Mesendoderm (in vitro differentiated cells): Measurements from ENCODE around the gene GPX2.
A peak's percentile ranks its signal among the peaks of the same experiment; 100 is the strongest.

Experiments
- DNase-seq: peaks from one replicate; pipeline ENCODE4 v3.0.0; 2013
- H2AK5ac ChIP-seq: 2 replicates; pipeline ENCODE4 v1.6.1; 2013; ENCODE audit warnings: low read length, inconsistent platforms
- H2BK120ac ChIP-seq: 2 replicates; pipeline ENCODE4 v1.6.1; 2013; ENCODE audit warnings: low read depth, mild to moderate bottlenecking, low read length, moderate library complexity, mixed read lengths
- H2BK15ac ChIP-seq: replicated peaks from 2 replicates; pipeline ENCODE4 v1.6.1; 2013; ENCODE audit warnings: low read depth, mild to moderate bottlenecking, moderate library complexity
- H2BK5ac ChIP-seq: 2 replicates; pipeline ENCODE4 v1.6.1; 2013; ENCODE audit warnings: low read length, inconsistent platforms
- H3K18ac ChIP-seq: 2 replicates; pipeline ENCODE4 v1.6.1; 2013; ENCODE audit warnings: mild to moderate bottlenecking, low read length, mixed read lengths
- H3K23ac ChIP-seq: one replicate; pipeline ENCODE4 v1.6.1; 2013; ENCODE audit warnings: low read length
- H3K27ac ChIP-seq: 2 replicates; pipeline ENCODE4 v1.5.1; 2013; ENCODE audit warnings: low read depth, mild to moderate bottlenecking, inconsistent platforms, low read length, moderate library complexity
- H3K27me3 ChIP-seq: 2 replicates; pipeline ENCODE4 v1.6.1; 2013; ENCODE audit warnings: low read length, control low read depth, mild to moderate bottlenecking, inconsistent platforms; ENCODE audit not compliant: insufficient read depth, poor library complexity
- H3K36me3 ChIP-seq: 2 replicates; pipeline ENCODE4 v1.6.1; 2013; ENCODE audit warnings: low read length, inconsistent platforms; ENCODE audit not compliant: control insufficient read depth, insufficient read depth
- H3K4ac ChIP-seq: one replicate; pipeline ENCODE4 v1.6.1; 2013; ENCODE audit warnings: low read depth, mild to moderate bottlenecking, low read length, moderate library complexity
- H3K4me1 ChIP-seq: 2 replicates; pipeline ENCODE4 v1.6.1; 2013; ENCODE audit warnings: low read depth, low read length, inconsistent platforms; ENCODE audit not compliant: control insufficient read depth
- H3K4me2 ChIP-seq: 2 replicates; pipeline ENCODE4 v1.6.1; 2013; ENCODE audit warnings: low read length
- H3K4me3 ChIP-seq: 2 replicates; pipeline ENCODE4 v1.5.1; 2013; ENCODE audit warnings: mild to moderate bottlenecking, low read length
- H3K56ac ChIP-seq: one replicate; pipeline ENCODE4 v1.6.1; 2013; ENCODE audit warnings: low read length
- H3K79me1 ChIP-seq: 2 replicates; pipeline ENCODE4 v1.6.1; 2013; ENCODE audit warnings: low read length, inconsistent platforms
- H3K79me2 ChIP-seq: 2 replicates; pipeline ENCODE4 v1.6.1; 2013; ENCODE audit warnings: mild to moderate bottlenecking, low read length; ENCODE audit not compliant: control insufficient read depth, insufficient read depth
- H3K9ac ChIP-seq: 2 replicates; pipeline ENCODE4 v1.6.1; 2013; ENCODE audit warnings: low read length, inconsistent platforms
- H4K5ac ChIP-seq: one replicate; pipeline ENCODE4 v1.6.1; 2013; ENCODE audit warnings: low read length
- H4K8ac ChIP-seq: one replicate; pipeline ENCODE4 v1.6.1; 2013; ENCODE audit warnings: low read depth, mild to moderate bottlenecking, control low read depth, low read length, moderate library complexity
- WGBS: extraction: QIAGEN DNeasy Blood & Tissue Kit; methylation state at CpG from one replicate; pipeline ENCODE4 v1.1.7; 2013; ENCODE audit warnings: low lambda C conversion rate, missing lambda C conversion rate; ENCODE audit not compliant: insufficient coverage; ENCODE audit errors: extremely low coverage; 5-methylcytosine and 5-hydroxymethylcytosine counted together

Gene GPX2

DNA sequence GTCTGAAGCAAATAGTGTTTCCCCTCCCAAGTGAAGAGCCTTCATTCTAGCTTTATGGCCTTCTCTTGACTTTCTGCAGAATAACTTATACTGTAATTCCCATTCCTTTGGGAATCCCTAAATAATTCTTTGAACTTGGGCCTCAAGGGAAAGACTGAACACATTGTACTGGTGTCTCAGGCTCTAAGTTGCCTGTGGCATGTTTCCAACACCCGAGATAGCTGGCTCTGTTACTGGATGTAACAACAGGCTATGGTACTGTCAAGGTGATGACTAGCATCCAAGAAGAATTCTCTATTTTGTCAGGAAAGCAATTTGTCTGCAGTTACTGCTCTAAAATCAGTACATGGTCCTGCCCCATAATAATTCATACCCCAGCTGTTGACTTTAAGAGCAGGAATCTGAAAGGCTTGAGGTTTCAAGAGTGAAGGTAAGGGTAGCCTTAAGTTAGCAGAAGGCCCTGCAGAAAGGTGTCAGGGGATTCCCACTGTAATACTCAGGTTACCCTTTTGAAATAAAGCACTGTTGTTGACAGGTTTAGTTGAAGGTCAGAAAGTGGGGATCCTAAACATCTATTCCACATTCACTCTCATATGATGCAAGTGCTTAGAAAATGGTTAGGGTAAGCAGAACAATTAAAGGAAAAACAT, 5.2 kb downstream of the GPX2 start:
- Histone ChIP-seq H3K4ac (no peak overlapping the region), H3K9ac (no peak overlapping the region), H2BK5ac (no peak overlapping the region), H3K23ac (no peak overlapping the region), H4K8ac (no peak overlapping the region), H2BK120ac (no peak overlapping the region), H3K4me3 (no peak overlapping the region), H3K36me3 (no peaks in the 10 kb centered on the region), H3K79me2 (no peaks in the 10 kb centered on the region), H3K18ac (peak overlapping the region; percentile 56), H3K4me1 (no peaks in the 10 kb centered on the region), H3K4me2 (no peak overlapping the region), H2BK15ac (no peak overlapping the region), H3K56ac (no peak overlapping the region), H4K5ac (no peak overlapping the region), H3K27me3 (no peaks in the 10 kb centered on the region), H3K27ac (peak overlapping the region; percentile 53), H3K79me1 (no peaks in the 10 kb centered on the region), H2AK5ac (no peak overlapping the region)
- DNase-seq: no peak
- no CpG with 5 or more reads among the region's 1 CpG for WGBS

DNA sequence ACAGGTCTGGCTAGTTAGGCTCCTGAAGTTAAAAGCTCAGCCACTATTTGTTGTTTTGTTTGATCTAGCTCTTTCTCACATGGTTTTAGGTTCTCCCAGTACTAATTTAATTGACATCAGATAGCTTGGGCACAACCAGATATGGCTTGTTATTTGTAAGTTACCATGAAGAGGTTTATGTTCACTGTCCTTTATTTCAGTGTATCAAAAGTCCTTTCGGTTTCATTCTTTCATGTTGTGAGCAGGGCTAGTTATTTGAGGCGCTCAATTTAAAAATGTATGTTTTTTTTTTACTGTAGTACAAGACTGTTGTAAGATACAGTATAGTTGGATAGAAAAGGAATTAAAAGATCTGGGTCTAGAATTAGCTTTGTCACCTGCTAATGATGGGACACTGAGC, 7.0 kb downstream of the GPX2 start:
- DNase-seq: no peak
- no peak overlapping the region for H3K56ac ChIP-seq
- H3K36me3 ChIP-seq: no peaks in the 10 kb centered on the region
- H3K18ac ChIP-seq: no peak overlapping the region
- H3K27me3 ChIP-seq: no peaks in the 10 kb centered on the region
- no peak overlapping the region for H3K9ac ChIP-seq
- H2BK120ac ChIP-seq: peak overlapping the region; percentile 49
- H2BK15ac ChIP-seq: no peak overlapping the region
- H4K5ac ChIP-seq: no peak overlapping the region
- H2AK5ac ChIP-seq: no peak overlapping the region
- H2BK5ac ChIP-seq: no peak overlapping the region
- no peak overlapping the region for H3K23ac ChIP-seq
- no peak overlapping the region for H3K4me3 ChIP-seq
- H4K8ac ChIP-seq: no peak overlapping the region
- no peak overlapping the region for H3K4me2 ChIP-seq
- H3K4me1 ChIP-seq: no peaks in the 10 kb centered on the region
- no peaks in the 10 kb centered on the region for H3K79me1 ChIP-seq
- no peak overlapping the region for H3K27ac ChIP-seq
- WGBS: no CpG with 5 or more reads among the region's 2 CpGs
- no peak overlapping the region for H3K4ac ChIP-seq
- no peaks in the 10 kb centered on the region for H3K79me2 ChIP-seq

DNA sequence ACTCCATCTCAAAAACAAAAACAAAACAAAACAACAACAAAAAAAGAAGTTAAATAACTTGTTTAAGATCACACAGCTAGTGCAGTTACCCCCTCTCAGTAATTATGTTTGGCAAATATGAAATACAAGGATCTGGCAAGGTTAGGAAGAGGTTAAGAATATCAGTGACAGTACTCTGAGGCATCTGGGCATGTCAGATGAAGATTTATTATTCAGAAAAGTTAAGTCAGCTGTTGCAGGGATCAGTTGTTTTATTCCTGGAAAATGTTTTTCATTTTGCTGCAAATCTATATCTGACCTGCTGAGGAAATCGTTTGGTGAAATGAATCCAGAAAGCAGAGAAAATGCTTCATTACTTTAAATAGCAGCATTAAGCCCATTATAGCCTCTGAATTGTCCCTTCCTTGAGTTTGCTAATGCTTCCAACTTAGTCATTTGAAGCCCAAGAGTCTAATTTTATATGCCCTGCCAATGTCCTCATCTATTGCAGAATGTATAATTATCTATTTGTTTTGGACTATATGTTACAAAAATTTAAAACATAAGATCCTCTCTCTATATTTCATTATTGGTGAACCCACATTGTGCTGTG, 8.1 kb downstream of the GPX2 start:
- Histone ChIP-seq H3K4ac (no peak overlapping the region), H2AK5ac (no peak overlapping the region), H2BK120ac (no peak overlapping the region), H3K4me1 (no peaks in the 10 kb centered on the region), H3K79me1 (no peaks in the 10 kb centered on the region), H3K23ac (no peak overlapping the region), H2BK15ac (no peak overlapping the region), H3K18ac (no peak overlapping the region), H4K8ac (no peak overlapping the region), H3K79me2 (no peaks in the 10 kb centered on the region), H3K56ac (no peak overlapping the region), H3K36me3 (no peaks in the 10 kb centered on the region), H3K27me3 (no peaks in the 10 kb centered on the region), H3K27ac (no peak overlapping the region), H2BK5ac (no peak overlapping the region), H4K5ac (no peak overlapping the region), H3K4me2 (no peak overlapping the region), H3K4me3 (no peak overlapping the region), H3K9ac (no peak overlapping the region)
- DNase-seq: no peak
- no CpG with 5 or more reads among the region's 1 CpG for WGBS

DNA sequence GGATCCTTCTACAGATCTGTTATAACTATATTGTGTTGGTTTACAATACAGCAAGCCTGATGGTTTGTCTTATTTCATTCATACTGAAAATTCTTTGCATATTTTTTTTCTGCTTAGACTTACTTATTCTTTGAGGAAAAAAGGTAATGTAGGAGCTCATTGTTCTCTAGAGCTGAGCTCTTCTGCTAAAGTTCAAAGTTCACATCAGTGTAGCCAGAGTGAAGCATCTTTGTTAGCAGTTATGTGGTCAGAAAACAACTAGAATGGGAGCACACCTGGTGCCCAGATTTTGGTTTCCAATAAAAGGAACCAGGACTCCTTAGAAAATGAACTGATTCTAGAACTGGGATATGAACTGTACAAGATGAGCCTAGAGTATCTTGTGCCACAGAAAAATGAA, 10.3 kb downstream of the GPX2 start:
- H3K4me1 ChIP-seq: no peaks in the 10 kb centered on the region

DNA sequence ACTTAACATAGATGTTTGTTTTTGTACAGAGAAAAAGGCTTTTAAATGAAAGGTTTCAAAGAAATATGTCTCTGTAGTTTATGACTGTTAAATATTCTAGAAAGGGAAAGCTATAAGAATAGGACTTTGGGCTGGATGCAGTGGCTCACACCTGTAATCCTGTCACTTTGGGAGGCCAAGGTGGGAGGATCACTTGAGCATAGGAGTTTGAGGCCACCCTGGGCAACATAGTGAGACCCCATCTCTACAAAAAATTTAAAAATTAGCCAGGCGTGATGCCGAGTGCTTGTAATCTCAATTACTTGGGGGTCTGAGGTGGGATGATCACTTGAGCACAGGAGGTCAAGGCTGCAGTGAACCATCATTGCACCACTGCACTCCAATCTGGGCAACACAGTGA, 11.4 kb downstream of the GPX2 start:
- Histone ChIP-seq H2BK15ac (no peak overlapping the region), H2BK5ac (no peak overlapping the region), H3K18ac (no peak overlapping the region), H4K8ac (no peak overlapping the region), H2AK5ac (no peak overlapping the region), H3K23ac (no peak overlapping the region), H3K4me1 (no peaks in the 10 kb centered on the region), H3K56ac (no peak overlapping the region), H3K27me3 (no peaks in the 10 kb centered on the region), H3K79me1 (no peaks in the 10 kb centered on the region), H3K27ac (no peak overlapping the region), H2BK120ac (no peak overlapping the region), H3K9ac (no peak overlapping the region), H3K4me3 (no peak overlapping the region), H3K4ac (no peak overlapping the region), H3K79me2 (no peaks in the 10 kb centered on the region), H3K4me2 (no peak overlapping the region), H3K36me3 (peaks cover 2% of the 10 kb centered on the region), H4K5ac (no peak overlapping the region)
- no peak for DNase-seq
- WGBS: no CpG with 5 or more reads among the region's 2 CpGs

More for the DNA sequence above, 10.3 kb downstream of the GPX2 start:
- no peaks in the 10 kb centered on the region for H3K79me1 ChIP-seq
- no peak overlapping the region for H3K4ac ChIP-seq
- H2AK5ac ChIP-seq: no peak overlapping the region
- H3K36me3 ChIP-seq: peaks cover 1% of the 10 kb centered on the region
- no peak overlapping the region for H2BK5ac ChIP-seq
- H3K56ac ChIP-seq: no peak overlapping the region
- H3K9ac ChIP-seq: no peak overlapping the region
- H3K79me2 ChIP-seq: no peaks in the 10 kb centered on the region
- H3K27me3 ChIP-seq: no peaks in the 10 kb centered on the region
- no peak overlapping the region for H3K18ac ChIP-seq
- H3K4me3 ChIP-seq: no peak overlapping the region
- H3K23ac ChIP-seq: no peak overlapping the region
- H2BK120ac ChIP-seq: no peak overlapping the region
- H4K5ac ChIP-seq: no peak overlapping the region
- H2BK15ac ChIP-seq: no peak overlapping the region
- no peak for DNase-seq
- no peak overlapping the region for H3K27ac ChIP-seq
- no peak overlapping the region for H4K8ac ChIP-seq
- H3K4me2 ChIP-seq: no peak overlapping the region
